Ureter (tissue), 1 donor: ENCODE measurements around the gene PPT2. TPM values are rescaled to one million over a fixed set of nuclear protein-coding genes. Genes with fewer than 3 reads are reported as not detected.

Experiments used
- DNase-seq: peaks from one replicate; pipeline ENCODE4 v3.0.0-alpha.2; 2020; ENCODE audit warnings: low spot score
- total RNA-seq: library from RNA; stranded (reverse); gene quantifications from one replicate; pipeline ENCODE4 v1.2.4, GENCODE V29; 2023
- donor health status: DM: yes; HTN: yes; CAD: no.

PPT2 gene
- 19.0 TPM for total RNA-seq

DNA sequence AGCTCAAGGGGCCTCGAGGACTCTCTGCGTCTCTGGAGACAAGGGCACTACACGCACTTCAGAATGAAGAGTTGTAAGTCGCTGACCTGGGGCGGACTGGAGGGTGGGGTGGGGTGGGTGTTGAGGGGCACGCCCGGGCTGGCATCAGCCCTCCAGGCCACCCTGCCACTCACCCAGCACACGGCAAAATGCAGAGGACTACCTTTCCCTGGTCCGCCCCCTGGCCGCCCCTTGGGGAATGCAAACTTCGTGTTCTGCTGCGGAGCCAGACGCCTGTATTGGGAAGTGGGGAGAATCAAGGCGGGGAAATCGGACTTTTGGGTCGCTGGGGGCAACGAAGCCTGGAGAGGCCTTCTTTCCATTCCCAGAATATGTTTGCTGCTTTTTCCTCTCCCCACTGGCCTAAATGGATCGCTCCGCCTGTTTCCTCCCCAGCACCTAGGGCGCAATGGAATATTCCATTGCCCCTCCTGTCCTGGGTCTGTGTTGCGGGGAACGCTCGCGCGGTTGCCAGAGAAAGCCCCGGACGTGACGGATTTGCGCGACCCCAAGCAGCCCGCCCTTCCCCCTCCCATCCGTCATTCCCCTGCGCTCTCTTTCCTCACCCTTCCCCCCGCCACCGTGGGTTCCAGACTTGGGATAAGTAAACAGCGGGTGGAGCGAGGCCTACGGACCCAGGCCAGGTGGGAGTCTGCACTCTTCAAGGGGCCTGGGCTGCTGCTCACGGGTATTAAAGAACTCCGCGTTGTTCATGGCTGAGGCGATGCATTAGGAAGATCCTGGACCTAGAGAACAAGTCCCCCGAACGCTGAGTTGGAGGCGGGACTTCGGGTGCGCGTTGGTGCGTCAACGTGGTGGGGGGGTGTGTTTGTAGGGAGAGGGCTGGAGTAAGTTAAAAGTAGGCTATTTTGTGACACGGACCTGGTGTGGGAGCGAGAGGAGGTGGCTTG, at the start of gene PPT2:
TSS of gene PPT2 (plus strand) at position 578 of the 950 bp plus-strand sequence. CDS start 454 bp downstream, outside the sequence.
- peak; percentile 91 for DNase-seq

- DNase-seq, result no peak
Observed at GRCh38 chr6:32105433-32105832, 48.5 kb upstream of the PPT2 start.

DNA sequence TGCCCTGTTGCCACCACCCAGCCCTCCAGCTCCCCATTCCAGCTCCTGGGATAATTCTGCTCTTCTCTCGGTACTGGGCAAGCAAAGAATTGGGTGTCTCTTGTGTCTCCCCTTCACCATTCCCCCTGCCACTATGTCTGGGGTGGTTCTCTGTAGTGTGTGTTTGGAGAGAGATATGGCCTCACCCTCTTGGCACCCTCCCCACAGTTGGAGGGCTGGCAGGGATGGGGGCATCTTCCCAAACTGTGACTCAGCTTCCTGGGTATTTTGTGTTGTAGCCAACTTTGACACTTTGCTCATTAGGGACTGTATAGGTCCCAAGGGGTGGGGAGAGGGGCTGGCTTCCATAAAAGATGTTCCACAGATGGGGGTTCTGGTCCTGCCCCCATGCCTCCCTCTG, 46.5 kb upstream of the PPT2 start:
- DNase-seq, result peak; percentile 57

GRCh38 chr6:32108094-32108627, 45.8 kb upstream of the PPT2 start:
- peak; percentile 70 for DNase-seq

- no peak for DNase-seq
Observed at GRCh38 chr6:32108727-32109113, 45.2 kb upstream of the PPT2 start.

DNA sequence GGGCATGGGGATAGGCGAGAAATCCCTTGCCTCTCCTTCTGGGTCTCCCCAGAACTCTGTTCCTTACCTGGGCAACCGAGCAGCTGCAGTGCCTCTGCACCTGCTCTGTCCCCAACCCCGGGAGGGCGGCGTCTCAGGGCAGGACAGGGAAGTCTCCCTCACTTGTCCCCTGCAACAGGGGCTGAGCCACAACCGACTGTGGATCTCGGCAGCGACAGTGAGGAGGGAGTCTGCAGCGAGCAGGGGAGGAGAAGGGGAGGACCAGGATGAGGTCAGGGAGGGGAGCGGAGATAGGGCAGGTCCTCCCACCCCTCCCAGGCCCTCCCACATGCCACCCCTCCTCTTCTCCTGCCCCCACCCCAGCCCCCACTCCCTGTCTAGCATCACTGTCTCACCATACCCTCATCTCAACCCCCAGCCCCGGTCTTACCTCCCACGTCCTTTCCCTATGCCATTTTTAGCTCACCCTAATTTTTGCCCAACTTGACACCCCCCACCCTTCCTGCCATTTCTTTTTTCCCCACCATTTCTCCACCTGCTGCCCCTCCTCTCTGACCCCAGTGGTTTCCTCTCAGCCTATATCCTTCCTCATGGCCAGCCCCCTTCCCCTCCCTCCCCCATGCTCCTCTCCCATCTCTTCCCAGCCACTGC, 44.7 kb upstream of the PPT2 start, which contains the start of gene TNXB:
TSS of gene TNXB (minus strand) at position 225 of the 651 bp plus-strand sequence. CDS start 11,140 bp downstream, outside the sequence.
- peak; percentile 56 for DNase-seq

- DNase-seq, result no peak
Observed at GRCh38 chr6:32109765-32110160, 44.2 kb upstream of the PPT2 start.

DNA sequence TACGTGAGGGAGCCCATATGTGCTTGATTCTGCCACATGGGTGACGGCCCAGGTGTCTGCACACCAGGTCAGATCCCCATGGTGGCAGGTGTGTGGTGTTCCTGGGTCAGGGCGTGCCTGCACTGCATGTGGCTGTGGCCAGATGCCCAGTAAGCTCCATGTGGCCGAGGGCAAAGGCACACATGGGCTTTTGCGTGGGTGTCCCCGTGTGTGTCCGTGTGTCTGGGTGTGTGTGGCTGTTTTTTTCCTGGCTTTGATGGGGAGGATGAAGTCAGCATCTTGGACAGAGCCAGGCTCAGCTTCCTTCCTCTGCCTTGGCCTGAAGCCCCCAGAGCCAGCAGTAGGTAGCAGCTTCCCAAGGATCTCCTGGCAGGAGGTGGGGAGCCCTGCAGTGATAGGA, 43.3 kb upstream of the PPT2 start:
- DNase-seq, result no peak

DNA sequence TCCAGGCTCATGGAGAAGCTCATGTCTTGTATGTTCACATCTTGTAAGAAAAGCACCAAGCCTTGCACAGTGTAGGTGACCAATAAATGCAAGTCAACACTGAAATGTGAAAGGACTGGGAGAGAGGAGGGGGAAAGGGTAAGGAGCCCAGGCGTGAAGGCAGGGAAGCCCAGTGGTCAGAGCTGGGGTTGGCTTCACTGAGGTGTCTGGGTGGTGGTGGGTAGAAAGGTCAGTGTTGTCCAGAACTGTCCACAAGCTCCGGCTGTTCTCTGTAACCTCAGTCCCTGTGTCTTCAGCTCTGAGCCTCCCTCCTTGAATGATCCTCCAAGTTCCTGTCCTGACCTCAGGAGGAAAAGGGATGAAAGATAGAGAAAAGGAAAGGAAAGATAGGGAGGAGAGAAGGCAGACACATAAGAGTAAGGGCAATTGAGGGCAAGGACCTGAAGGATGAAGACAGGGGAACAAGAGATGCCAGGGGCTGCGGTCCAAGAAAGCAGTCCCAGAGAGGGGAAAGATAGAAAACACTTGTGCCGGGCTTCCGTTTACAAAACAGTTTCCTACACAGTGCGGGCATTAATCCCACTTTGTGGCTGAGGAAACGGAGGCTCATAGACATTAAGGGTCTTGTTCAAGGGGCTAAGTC, 42.4 kb upstream of the PPT2 start:
- no peak for DNase-seq

- no peak for DNase-seq
Observed at GRCh38 chr6:32112431-32112980, 41.4 kb upstream of the PPT2 start.

- DNase-seq, result peak; percentile 90
Observed at GRCh38 chr6:32113386-32114352, 40.3 kb upstream of the PPT2 start.

DNA sequence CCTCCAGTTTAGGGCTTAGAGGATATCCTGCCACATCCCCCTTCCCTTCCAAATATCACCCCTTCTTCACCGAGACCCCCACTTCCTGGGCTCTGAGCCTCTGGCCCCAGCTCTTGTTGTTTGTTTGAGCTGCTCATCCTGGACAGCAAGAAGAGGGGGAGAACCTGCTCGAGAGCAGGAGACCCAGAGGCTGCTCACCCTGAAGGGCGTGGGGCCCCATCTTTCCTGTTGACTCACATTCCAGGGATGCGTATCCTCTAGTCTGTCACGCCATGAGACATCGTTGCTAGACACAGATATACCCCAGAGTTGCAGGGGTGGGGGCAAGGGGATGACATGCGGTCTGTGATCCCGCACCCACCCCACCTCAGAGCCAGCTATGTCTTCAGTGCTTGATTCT, 39.1 kb upstream of the PPT2 start:
- DNase-seq, result no peak

- DNase-seq, result no peak
Observed at GRCh38 chr6:32115623-32116022, 38.3 kb upstream of the PPT2 start.

DNA sequence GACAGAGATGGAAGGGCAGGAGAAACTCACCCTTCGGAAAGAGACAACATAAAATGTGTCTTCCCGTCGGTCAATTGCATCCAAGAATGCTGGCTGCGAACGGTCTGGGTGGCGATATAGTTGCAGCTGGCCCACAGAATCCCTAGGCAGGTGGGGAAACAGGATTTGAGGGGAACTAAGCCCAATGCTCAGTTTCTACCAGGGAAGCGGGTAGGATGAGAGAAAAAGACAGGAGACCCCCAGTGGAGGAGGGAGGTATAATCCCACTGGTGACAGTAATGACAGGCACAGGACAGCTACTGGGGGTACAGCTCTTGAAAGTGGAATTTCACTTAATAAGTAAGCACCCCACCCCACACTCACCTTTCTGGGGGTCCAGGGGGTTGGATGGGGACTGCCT, 37.3 kb upstream of the PPT2 start:
- DNase-seq, result no peak

GRCh38 chr6:32117461-32117860, 36.5 kb upstream of the PPT2 start:
- no peak for DNase-seq

GRCh38 chr6:32118782-32119628, 34.9 kb upstream of the PPT2 start:
- peak; percentile 88 for DNase-seq

- no peak for DNase-seq
Observed at GRCh38 chr6:32120573-32121059, 33.3 kb upstream of the PPT2 start.

GRCh38 chr6:32123681-32124080, 30.3 kb upstream of the PPT2 start:
- no peak for DNase-seq

GRCh38 chr6:32126880-32127279, 27.1 kb upstream of the PPT2 start:
- no peak for DNase-seq

GRCh38 chr6:32127409-32127716, 26.6 kb upstream of the PPT2 start:
- DNase-seq, result no peak
